Thyroid gland (tissue), 4 donors: ENCODE results near the gene FAM228B. TPM values are rescaled to one million over a fixed set of nuclear protein-coding genes. Genes with fewer than 3 reads are reported as not detected.
"Not testable (repeated sequence)": the region's sequence is repeated elsewhere in the genome, so short reads cannot be mapped to it uniquely, and the experiment has no call there.

Source experiments
- DNase-seq, 2 donors: peaks; one replicate each; pipeline ENCODE4 v3.0.0-alpha.2; 2019
- H3K27ac ChIP-seq, 3 donors: fragments of 200-600 bp; sonication (generic); 1 replicate in 2 of 3; 2 replicates in 1 of 3; pipeline ENCODE4 v1.5.1; 2016 to 2019; ENCODE audit warnings: mild to moderate bottlenecking in 1 of 3, moderate library complexity in 1 of 3
- H3K27me3 ChIP-seq: fragments of 200-600 bp; sonication (generic); one replicate; pipeline ENCODE4 v1.5.1; 2019
- H3K36me3 ChIP-seq, 2 donors: fragments of 200-600 bp; sonication (generic); one replicate each; pipeline ENCODE4 v1.5.1; 2016 to 2019
- H3K4me1 ChIP-seq, 2 donors: fragments of 200-600 bp; sonication (generic); one replicate each; pipeline ENCODE4 v1.5.1; 2017 to 2019
- H3K4me3 ChIP-seq, 3 donors: fragments of 200-600 bp; sonication (generic); replicated peaks in 1 of 3; 1 replicate in 2 of 3; 2 replicates in 1 of 3; pipeline ENCODE4 v1.5.1; 2016; ENCODE audit warnings: mild to moderate bottlenecking in 1 of 3
- H3K9me3 ChIP-seq: fragments of 200-600 bp; sonication (generic); one replicate; pipeline ENCODE4 v1.5.1; 2017
- POLR2A ChIP-seq, 2 donors: fragments of 450-650 bp; IDR thresholded peaks; one replicate each; pipeline ENCODE4 v1.6.1; 2017; ENCODE audit warnings: antibody characterized with exemption in 2 of 2, mild to moderate bottlenecking in 2 of 2, moderate library complexity in 1 of 2
- WGBS, 2 donors: methylation state at CpG; one replicate each; pipeline ENCODE4 v1.1.5; 2017; 5-methylcytosine and 5-hydroxymethylcytosine counted together
- intact Hi-C: fragments of 100-400 bp; cut with DNase I; formaldehyde crosslinking; loops from one replicate; pipeline ENCODE4 v1.15.1; 2023
- total RNA-seq, 4 donors: library from RNA; depleted of rRNA; stranded (reverse); fragments of >200 nt; gene quantifications; one replicate each; pipeline ENCODE4 v1.2.3, GENCODE V29; 2016
- TF ChIP-seq, protein P1 (sequence below), 6 experiments: fragments of 200-600 bp in 3 of 6; fragments of 450-650 bp in 3 of 6; sonication (generic) in 3 of 6; IDR thresholded peaks; one replicate each; pipeline ENCODE4 v1.5.1; 2016 to 2019; ENCODE audit warnings: antibody characterized with exemption in 6 of 6, mild to moderate bottlenecking in 2 of 6, inconsistent platforms in 1 of 6, moderate library complexity in 1 of 6

FAM228B gene
- total RNA-seq, 4 donors from 2014 or later = 19.4 to 44.5 (median 22.1) TPM

DNA sequence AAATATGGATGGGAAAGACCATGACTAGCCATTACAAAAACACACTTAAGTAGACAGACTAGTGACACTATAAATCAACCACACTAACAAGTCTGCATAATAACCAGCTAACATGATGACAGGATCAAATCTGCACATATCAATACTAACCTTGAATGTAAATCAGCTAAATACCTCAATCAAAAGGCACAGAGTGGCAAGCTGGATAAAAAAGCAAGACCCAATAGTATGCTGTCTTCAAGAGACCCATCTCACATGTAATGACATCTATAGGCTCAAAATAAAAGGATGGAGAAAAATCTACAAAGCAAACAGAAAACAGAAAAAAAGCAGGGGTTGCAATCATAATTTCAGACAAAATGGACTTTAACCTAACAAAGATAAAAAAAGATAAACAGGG is 16.5 kb upstream of the FAM228B start:
- peaks cover 0 to 5% of the 10 kb centered on the region in 2 donors for H3K4me1 ChIP-seq
- H3K9me3 ChIP-seq = no peaks in the 10 kb centered on the region
- DNase-seq = no peak
- no peak overlapping the region for H3K4me3 ChIP-seq
- H3K36me3 ChIP-seq = no peaks in the 10 kb centered on the region
- intact Hi-C loops = no loop called here
- no peak for TF ChIP-seq POLR2A (IDR thresholded peaks at IDR 0.05)
- TF ChIP-seq, protein P1, sequence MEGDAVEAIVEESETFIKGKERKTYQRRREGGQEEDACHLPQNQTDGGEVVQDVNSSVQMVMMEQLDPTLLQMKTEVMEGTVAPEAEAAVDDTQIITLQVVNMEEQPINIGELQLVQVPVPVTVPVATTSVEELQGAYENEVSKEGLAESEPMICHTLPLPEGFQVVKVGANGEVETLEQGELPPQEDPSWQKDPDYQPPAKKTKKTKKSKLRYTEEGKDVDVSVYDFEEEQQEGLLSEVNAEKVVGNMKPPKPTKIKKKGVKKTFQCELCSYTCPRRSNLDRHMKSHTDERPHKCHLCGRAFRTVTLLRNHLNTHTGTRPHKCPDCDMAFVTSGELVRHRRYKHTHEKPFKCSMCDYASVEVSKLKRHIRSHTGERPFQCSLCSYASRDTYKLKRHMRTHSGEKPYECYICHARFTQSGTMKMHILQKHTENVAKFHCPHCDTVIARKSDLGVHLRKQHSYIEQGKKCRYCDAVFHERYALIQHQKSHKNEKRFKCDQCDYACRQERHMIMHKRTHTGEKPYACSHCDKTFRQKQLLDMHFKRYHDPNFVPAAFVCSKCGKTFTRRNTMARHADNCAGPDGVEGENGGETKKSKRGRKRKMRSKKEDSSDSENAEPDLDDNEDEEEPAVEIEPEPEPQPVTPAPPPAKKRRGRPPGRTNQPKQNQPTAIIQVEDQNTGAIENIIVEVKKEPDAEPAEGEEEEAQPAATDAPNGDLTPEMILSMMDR (IDR thresholded peaks at IDR 0.05) = no peak
- H3K27me3 ChIP-seq = no peaks in the 10 kb centered on the region
- H3K27ac ChIP-seq = no peak overlapping the region

GRCh38 chr2:24107336-24107735 is 15.9 kb upstream of the FAM228B start:
- H3K27me3 ChIP-seq = no peaks in the 10 kb centered on the region
- TF ChIP-seq, protein P1 (IDR thresholded peaks at IDR 0.05) = no peak
- no peak for TF ChIP-seq POLR2A (IDR thresholded peaks at IDR 0.05)
- no peaks in the 10 kb centered on the region for H3K9me3 ChIP-seq
- no peak overlapping the region for H3K27ac ChIP-seq
- intact Hi-C loops = no loop called here
- DNase-seq = no peak
- H3K36me3 ChIP-seq = no peaks in the 10 kb centered on the region
- H3K4me1 ChIP-seq = peaks cover 0 to 5% of the 10 kb centered on the region in 2 donors
- 89 to 94% methylated on average over 1 of the region's 1 CpG for WGBS, 2 donors
- H3K4me3 ChIP-seq = no peak overlapping the region

- 96 to 100% methylated on average over 1 of the region's 1 CpG for WGBS, 2 donors
- intact Hi-C loops, H3K27me3 ChIP-seq, DNase-seq, H3K27ac ChIP-seq, H3K9me3 ChIP-seq, H3K4me1 ChIP-seq, H3K36me3 ChIP-seq, H3K4me3 ChIP-seq: not testable (repeated sequence)
Measured at GRCh38 chr2:24109431-24109830, 13.8 kb upstream of the FAM228B start.

DNA sequence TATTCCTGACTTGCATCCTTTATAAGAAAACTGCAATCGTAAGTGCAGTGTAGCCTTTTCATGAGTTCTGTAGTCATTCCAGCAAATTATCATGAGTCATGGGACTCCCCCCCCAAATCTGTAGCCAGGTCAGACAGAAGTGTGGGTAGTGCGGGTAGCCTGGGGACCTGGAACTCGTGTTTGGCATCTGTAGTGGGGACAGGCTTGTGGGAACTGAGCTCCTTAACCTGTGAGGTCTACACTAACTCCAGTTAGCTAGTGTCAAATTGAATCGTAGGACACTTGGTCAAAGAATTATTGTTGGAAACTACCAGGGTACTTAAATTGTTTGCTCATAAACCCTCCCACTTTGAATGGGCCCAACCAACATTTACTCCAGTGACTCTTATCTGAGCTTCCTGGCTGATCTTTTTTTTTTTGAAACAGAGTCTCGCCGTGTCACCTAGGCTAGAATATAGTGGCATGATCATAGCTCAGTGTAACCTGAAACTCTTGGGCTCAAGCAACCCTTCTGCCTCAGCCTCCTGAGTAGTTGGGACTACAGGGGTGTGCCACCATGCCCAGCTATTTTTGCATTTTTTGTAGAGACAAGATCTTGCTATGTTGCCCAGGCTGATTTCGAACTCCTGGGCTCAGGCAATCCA is 12.5 kb upstream of the FAM228B start:
- intact Hi-C loops = no loop called here
- TF ChIP-seq, protein P1 (IDR thresholded peaks at IDR 0.05) = no peak
- TF ChIP-seq POLR2A (IDR thresholded peaks at IDR 0.05) = no peak
- no peaks in the 10 kb centered on the region for H3K27me3 ChIP-seq
- no peaks in the 10 kb centered on the region for H3K36me3 ChIP-seq
- H3K9me3 ChIP-seq = no peaks in the 10 kb centered on the region
- no peaks in the 10 kb centered on the region for H3K4me1 ChIP-seq
- H3K27ac ChIP-seq = no peak overlapping the region
- H3K4me3 ChIP-seq = no peak overlapping the region
- DNase-seq = no peak
- WGBS, 2 donors = 84 to 87% methylated on average over 6 to 7 of the region's 7 CpGs

DNA sequence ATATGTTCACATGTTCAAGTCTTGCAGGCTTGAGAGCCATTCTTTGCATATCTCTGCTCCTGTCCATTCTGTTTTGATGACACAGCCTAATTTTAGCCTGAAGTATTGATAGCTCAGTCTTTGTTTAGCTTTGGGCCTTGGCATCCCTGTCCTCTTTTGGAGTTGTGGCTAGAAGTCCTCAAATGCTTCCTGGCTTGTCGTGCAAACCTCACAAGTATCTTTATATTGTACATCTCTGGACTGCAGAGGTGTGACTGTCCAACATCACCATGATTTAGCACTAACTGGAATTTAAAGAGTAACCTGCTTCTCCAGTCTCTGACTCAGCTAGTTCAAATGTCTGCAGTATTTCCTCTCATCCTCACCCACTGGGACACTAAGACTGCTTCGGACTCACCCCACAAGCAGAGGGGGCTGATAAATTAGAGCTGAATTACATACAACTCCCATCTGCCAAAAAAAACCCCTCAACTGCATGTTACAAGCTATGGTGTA is 11.8 kb upstream of the FAM228B start:
- WGBS, 2 donors = 60 to 69% methylated on average over 2 of the region's 2 CpGs
- no peak for DNase-seq

More for the DNA sequence above, 11.8 kb upstream of the FAM228B start:
- intact Hi-C loops = no loop called here
- Histone ChIP-seq H3K27ac (no peak overlapping the region), H3K4me1 (no peaks in the 10 kb centered on the region), H3K27me3 (no peaks in the 10 kb centered on the region), H3K4me3 (no peak overlapping the region), H3K36me3 (no peaks in the 10 kb centered on the region), H3K9me3 (no peaks in the 10 kb centered on the region)
- TF ChIP-seq POLR2A (IDR thresholded peaks at IDR 0.05) = no peak
- TF ChIP-seq, protein P1 (IDR thresholded peaks at IDR 0.05) = no peak
